Memory B cell (primary cell): ENCODE results near the gene JHY.
A peak's percentile ranks its signal among the peaks of the same experiment; 100 is the strongest.

Experiments
- ATAC-seq: fragments of 150-1000 bp; cut with Tn5 transposase; 2 replicates; pipeline ENCODE4 v1.10.0; 2021; ENCODE audit warnings: low read depth, mild to moderate bottlenecking, moderate library complexity
- DNase-seq, 2 donors: peaks; one replicate each; pipeline ENCODE4 v3.0.0; 2022; ENCODE audit warnings: low spot score in 2 of 2
- H3K27ac Mint-ChIP-seq: one replicate; pipeline ENCODE4 v1.8.0; 2022; ENCODE audit warnings: mild to moderate bottlenecking, moderate library complexity, mixed read lengths
- H3K27me3 Mint-ChIP-seq: one replicate; pipeline ENCODE4 v1.8.0; 2022; ENCODE audit warnings: mixed read lengths
- H3K36me3 Mint-ChIP-seq: one replicate; pipeline ENCODE4 v1.8.0; 2022; ENCODE audit warnings: mild to moderate bottlenecking, mixed read lengths
- H3K4me1 Mint-ChIP-seq: one replicate; pipeline ENCODE4 v1.8.0; 2022; ENCODE audit warnings: mixed read lengths
- H3K4me3 Mint-ChIP-seq: one replicate; pipeline ENCODE4 v1.8.0; 2022; ENCODE audit warnings: mild to moderate bottlenecking, moderate library complexity, mixed read lengths
- H3K9me3 Mint-ChIP-seq: one replicate; pipeline ENCODE4 v1.8.0; 2022; ENCODE audit warnings: mixed read lengths

Gene JHY

DNA sequence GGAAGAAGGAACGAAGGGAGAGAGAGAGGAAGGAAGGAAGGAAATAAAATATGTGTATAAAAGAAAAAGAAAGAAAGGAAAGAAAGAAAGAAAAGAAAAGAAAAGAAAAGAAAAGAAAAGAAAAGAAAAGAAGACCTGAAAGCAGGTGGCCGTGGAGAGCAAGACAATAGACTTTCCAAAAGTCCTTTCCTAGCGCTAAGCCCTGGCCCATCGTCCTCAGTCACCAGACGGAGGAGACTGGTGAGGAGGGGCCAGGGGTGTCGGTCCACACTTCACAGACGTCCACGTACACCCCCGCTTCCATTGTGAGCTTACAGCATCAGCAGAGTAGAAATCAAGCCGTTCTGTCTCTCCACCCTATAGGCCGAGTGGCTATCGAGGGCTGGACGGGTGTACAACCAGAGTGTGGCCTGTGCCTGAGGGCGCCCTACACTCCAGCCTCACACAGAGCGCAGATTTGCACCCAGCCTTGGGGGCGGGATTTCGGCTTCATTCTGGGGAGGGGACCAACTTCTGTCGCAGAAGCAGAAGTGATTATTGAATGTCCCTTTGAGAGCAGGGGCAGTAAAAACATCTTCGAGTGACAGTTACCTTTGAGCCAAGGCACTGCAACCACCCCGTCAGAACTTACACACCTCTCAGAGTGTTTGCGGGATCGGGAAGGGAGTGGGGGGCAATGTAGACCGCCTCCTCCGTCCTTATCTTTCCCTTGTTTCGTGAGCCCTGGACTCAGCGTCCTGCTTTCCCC, 101.1 kb downstream of the JHY start:
- H3K4me3 Mint-ChIP-seq = peak overlapping the region; percentile 37
- DNase-seq (no peak), ATAC-seq (no peak)
- peaks cover 12% of the 10 kb centered on the region for H3K4me1 Mint-ChIP-seq
- no peak overlapping the region for H3K27ac Mint-ChIP-seq
- H3K27me3 Mint-ChIP-seq = peaks cover 37% of the 10 kb centered on the region
- no peaks in the 10 kb centered on the region for H3K36me3 Mint-ChIP-seq
- H3K9me3 Mint-ChIP-seq = no peaks in the 10 kb centered on the region

DNA sequence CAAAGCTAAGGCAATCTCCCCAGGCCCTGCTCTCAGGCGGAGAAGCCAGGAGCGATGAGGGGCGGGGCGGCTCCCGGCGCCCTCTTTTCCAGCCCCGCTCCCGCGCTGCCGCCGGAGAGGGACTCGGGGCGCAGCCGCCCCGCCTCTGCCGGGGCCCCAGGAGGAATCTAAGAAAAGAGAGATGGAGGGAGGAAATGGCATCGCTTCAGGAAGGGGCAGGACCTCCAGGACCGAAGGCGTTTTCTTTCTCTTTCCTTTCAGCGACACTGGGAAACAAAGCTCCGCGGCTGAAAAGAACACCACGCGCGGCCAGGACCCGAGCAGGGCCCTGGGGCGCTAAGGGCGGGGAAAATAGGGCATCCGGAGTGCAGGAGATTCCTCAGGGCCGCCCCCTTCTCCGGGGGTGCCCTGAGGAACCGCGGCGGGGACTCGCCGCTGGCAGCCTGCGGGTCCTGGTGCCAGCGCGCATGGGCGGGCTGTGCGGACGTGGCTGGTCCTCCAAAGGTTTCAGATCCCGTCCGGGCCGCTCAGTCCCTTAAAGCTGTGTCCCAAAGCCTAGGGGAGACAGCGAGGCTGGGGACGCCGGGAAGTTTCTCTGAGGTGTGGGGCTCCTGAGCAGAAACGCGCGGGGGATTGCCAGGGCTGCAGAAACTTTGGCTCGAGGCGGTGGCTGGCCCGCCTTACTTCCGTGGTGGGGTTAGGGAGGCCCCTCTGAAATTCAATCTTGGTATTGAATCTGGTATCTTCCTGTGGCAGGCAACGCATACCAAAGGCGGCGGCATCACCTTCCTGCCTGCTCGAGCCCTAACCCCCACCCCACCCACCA, 101.8 kb downstream of the JHY start:
- Mint-ChIP-seq H3K27me3 (peaks cover 38% of the 10 kb centered on the region), H3K9me3 (no peaks in the 10 kb centered on the region), H3K36me3 (no peaks in the 10 kb centered on the region), H3K4me3 (peak overlapping the region; percentile 80), H3K4me1 (peaks cover 13% of the 10 kb centered on the region), H3K27ac (no peak overlapping the region)
- DNase-seq (no peak), ATAC-seq (no peak)

DNA sequence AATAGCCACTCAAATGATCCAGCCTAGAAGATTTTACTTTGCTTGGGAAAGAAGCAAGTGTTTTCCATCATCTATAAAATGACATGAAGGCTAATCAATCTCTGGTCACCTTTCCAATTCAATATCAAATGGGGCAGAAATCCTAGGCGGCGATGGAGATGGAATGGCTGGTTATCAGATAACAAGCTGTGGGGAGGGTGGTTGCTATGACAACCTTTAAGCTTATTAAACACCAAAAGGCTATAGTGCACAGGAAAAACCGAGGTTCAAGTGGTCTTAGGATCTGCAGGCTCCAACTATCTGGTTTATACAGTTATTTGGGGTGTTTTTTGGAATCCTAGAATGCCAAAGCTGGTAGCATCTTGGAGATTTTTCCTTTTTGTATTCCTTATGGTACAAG, 113.0 kb downstream of the JHY start:
- no peaks in the 10 kb centered on the region for H3K36me3 Mint-ChIP-seq
- no peak overlapping the region for H3K27ac Mint-ChIP-seq
- ATAC-seq = no peak

DNA sequence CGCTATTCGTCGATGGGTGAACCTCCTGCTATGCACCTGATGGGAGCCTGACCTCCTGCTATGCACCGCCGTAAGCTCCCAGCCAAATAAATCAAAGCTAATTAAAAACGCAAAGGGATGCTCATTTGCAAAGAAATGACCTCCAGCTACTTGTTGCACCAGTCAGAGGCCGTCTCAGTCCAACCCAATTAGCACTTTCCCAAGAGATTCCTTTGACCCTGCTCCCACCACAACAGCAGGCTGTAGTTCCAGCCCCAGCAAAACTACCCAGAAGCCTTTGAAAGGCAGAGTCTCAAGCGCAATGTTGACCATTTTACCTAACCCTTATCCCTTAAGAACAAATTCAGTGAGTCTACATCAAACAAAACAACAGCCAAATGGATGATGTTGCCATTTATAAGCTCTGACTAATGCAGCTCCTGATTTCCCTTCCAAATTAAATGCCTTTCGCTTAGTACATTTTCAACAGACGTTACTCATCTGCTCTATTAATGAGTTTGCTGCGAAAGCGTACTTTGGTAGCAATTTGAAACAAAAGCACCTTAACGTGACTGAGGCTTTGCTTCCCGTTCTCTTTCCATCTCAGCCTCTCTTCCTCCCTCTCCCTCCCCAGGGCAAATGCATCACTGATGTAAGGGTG, 116.3 kb downstream of the JHY start:
- Mint-ChIP-seq H3K36me3 (no peaks in the 10 kb centered on the region), H3K9me3 (no peaks in the 10 kb centered on the region), H3K27ac (no peak overlapping the region), H3K4me3 (no peak overlapping the region), H3K4me1 (no peaks in the 10 kb centered on the region), H3K27me3 (peaks cover 14% of the 10 kb centered on the region)
- ATAC-seq = no peak
- no peak for DNase-seq

More for the DNA sequence above, 113.0 kb downstream of the JHY start:
- Mint-ChIP-seq H3K4me1 (no peaks in the 10 kb centered on the region), H3K9me3 (no peaks in the 10 kb centered on the region), H3K4me3 (no peak overlapping the region), H3K27me3 (peaks cover 17% of the 10 kb centered on the region)
- no peak for DNase-seq

DNA sequence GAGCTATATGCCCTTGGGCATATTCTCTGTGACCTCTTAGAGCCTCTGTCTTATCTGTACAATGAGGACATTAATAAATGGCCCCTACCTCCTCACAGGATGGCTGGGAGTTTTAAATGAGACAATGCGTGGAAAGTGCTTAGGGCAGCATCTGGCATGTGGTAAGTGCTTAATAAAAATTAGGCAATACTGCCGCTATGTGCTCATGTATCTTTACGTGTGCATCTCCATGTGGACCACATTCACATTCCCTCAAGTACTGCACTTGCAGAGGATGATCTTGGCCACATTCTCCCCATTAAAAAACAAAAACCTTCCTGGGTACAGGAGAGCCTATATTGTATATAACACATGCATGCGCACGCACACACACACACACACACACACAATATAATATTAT, 118.2 kb downstream of the JHY start:
- Mint-ChIP-seq H3K36me3 (no peaks in the 10 kb centered on the region), H3K27me3 (peaks cover 13% of the 10 kb centered on the region), H3K27ac (no peak overlapping the region), H3K4me1 (no peaks in the 10 kb centered on the region), H3K4me3 (no peak overlapping the region), H3K9me3 (no peaks in the 10 kb centered on the region)
- DNase-seq (no peak), ATAC-seq (no peak)

DNA sequence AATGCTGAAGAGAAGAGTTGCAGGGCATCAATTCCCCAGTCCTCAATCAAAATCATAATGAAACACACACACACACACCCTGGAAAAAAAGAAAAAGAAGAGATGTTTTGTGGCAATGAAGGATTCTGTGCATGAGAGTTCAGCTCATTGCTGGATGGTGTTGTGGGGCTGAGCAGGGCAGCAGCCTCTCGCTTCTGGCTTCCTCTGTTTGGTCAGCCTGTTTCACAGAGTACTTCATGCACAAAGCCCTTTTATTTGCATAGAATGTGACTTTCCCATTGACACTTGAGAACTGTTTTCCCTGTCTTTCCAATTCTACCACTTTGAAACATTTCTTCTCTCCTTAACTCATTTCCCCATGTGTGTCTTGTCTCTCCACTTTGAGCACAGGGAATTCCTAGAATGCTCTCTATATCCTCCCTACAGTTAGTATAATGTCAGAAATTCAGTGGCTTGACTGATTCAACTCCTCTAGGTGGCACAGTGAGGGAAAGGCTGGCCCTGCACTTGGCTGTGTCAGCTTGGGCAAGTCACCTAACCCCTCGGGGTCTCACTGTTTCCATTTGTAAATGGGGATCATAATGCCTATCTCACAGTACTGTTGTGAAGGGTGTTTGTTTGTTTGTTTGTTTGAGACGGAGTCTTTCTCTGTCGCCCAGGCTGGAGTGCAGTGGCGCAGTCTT, 124.4 kb downstream of the JHY start:
- H3K4me1 Mint-ChIP-seq = peaks cover 2% of the 10 kb centered on the region
- DNase-seq (no peak), ATAC-seq (no peak)
- H3K4me3 Mint-ChIP-seq = no peak overlapping the region
- H3K27ac Mint-ChIP-seq = no peak overlapping the region
- H3K27me3 Mint-ChIP-seq = peaks cover under 1% of the 10 kb centered on the region
- H3K36me3 Mint-ChIP-seq = no peaks in the 10 kb centered on the region
- H3K9me3 Mint-ChIP-seq = no peaks in the 10 kb centered on the region
